Erythroblast (primary cell): ENCODE measurements around the gene CT47C1.

ENCODE experiments used
- DNase-seq, 2 experiments: peaks; one replicate each; lab custom pipeline; 2025; lab: John Stamatoyannopoulos, UW
- GATA1 ChIP-seq: IDR thresholded peaks from 2 replicates; pipeline ENCODE4 v1.6.1; 2011; ENCODE audit warnings: low read depth, mild to moderate bottlenecking, control low read depth, low read length, moderate library complexity
- POLR2A ChIP-seq: IDR thresholded peaks from 2 replicates; pipeline ENCODE4 v1.6.1; 2011; ENCODE audit warnings: mild to moderate bottlenecking, low read length

CT47C1 gene

DNA sequence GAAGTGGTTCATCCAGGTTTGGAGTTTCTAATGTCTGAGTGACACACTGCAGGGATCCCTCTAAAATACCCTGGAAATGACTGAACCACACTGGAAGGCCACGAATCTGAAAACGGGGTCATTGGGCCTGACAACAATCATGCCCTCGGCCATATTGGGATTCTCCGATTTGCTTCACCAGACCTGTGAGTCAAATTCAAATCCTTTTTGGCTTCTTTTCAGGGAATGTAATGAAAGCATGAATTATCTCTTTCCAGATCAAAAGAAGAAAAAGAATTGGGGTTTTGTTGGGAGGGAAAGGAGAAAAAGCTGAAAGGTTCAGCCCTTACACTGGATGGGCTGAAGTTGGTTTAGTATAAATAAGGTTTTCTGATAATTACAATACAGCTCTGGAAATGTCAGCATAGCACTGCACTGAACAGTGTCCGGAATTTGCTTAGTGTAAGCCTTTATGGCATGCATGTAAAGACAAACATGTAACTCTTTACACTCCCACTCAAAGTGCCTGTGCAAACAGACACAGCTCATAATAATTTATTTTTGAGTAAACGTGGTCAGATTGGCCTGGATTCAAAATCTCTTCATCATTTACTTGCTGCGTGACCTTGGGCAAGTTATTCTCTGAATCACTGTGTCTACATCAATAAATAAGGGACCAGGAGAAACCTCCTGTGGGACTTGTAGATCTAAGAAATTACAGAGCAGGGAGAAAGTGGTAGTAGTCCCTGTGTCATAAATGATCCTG is 21.4 kb downstream of the CT47C1 start:
- no peak for DNase-seq

DNA sequence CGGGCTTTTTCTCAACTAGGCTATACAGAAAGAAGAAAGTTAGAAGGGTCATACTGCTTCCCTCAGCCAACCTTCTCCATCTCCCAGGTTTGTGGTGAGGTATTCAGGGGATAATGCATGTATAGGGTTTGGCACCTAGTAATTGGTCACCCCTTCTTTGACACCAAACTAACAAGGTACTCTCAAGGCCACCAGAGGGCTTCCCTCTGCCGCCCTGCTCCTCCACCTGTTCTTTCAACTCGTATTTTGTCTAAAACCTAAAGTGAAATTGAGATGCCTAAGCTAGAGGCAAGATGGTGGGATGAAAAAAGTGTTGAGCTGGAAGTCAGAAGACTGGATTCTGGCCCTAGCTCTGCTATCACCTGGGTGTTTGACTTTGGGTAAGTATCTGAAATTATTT is 22.0 kb downstream of the CT47C1 start:
- TF ChIP-seq GATA1 (no peak), POLR2A (no peak)
- no peak for DNase-seq

More for the DNA sequence above, 21.4 kb downstream of the CT47C1 start:
- TF ChIP-seq POLR2A (no peak), GATA1 (no peak)

DNA sequence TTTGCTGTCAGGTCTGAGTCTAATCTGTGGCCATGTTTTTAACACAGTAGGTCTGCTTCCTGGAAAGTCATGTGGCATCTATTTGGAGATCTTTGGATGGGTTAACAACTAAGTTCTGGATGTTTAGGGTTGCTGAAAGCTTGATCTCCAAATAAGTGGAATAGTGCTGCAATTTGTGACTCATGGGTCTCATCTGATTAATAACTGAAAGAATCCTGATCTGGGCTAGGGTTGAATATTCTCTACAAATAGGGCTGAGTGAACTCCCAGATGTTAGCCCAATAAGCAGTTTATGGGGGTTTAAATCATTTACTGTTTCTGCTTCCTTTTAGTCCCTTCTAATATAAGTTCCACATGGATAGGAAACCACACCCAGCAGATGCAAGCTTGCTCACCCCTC is 23.1 kb downstream of the CT47C1 start:
- TF ChIP-seq GATA1 (no peak), POLR2A (no peak)
- DNase-seq, result no peak

GRCh38 chrX:119101168-119101567 is 28.4 kb downstream of the CT47C1 start:
- DNase-seq, result no peak
- TF ChIP-seq POLR2A (no peak), GATA1 (no peak)

DNA sequence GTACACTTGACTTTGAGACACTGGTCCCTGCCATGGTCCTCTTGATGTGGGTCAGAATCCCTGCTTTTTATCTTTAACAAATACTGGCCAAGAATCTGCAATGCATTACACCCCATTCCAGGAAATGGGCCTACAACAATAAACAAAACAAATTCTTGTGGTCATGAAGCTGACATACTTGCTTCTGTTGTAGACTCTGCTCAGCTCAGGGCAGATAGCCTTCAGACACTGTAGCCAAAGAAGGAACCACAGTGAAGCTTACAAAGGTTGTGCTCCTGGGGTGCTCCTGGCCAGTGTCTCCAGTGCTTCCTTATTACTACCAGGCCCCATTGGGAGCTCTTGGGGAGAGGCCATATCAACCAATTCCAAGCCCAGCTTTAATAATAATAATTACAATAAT is 33.0 kb downstream of the CT47C1 start:
- no peak for DNase-seq

DNA sequence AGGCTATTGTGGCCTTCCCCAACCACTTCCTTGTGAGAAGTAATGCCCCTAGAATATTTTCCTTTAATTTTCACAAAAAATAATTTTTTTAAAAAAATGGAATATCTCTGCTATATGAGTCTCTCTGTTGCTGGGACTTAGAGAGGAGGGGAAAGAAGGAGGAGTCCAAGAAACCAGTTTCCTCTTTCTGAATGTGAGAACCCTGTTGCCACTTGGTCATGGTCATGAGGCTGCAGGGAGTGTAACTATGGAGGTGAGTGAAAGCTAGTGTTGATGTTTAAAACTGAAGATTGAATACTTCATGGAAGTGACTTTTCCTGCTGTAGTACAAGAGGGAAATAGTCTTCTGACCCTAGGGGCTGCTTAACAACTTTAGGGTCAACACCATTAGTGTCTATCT is 34.4 kb downstream of the CT47C1 start:
- TF ChIP-seq POLR2A, result no peak
- TF ChIP-seq GATA1, result no peak
- no peak for DNase-seq

More for the DNA sequence above, 33.0 kb downstream of the CT47C1 start:
- no peak for TF ChIP-seq POLR2A
- TF ChIP-seq GATA1, result no peak

- peak; percentile 31 to 59 for DNase-seq
- TF ChIP-seq POLR2A, result no peak
- TF ChIP-seq GATA1, result no peak
These were observed 46.1 kb downstream of the CT47C1 start for GRCh38 chrX:119118780-119119395.

DNA sequence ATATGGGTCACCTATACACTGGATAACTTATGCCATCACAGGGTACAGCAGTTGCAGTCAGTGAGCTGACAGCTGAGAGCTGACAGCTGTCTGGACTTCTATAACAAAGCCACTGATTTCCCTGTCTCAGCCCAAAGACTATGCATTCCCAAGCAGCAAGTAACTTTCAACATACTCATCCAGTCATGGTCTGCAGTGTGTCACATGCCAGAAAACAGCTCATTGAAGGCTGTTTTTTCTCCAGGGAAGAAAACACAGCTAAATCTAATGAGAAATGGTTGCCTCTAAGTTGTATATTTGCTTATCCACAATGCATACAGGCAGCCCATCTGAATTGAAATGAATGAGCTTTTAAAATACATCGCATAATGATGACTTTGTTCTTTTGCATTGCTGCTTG is 48.5 kb downstream of the CT47C1 start:
- TF ChIP-seq POLR2A, result no peak
- TF ChIP-seq GATA1, result no peak
- no peak for DNase-seq
